Left colon (tissue), 2 donors: ENCODE measurements around the gene CD7. TPM values are rescaled to one million over a fixed set of nuclear protein-coding genes. Genes with fewer than 3 reads are reported as not detected.

Experiments used
- ATAC-seq: fragments of 200-7000 bp; cut with Tn5 transposase; one replicate; pipeline ENCODE4 v1.9.1; 2020; ENCODE audit warnings: mild to moderate bottlenecking, moderate library complexity
- DNase-seq, 2 donors: peaks; one replicate each; pipeline ENCODE4 v3.0.0-alpha.2; 2020
- intact Hi-C, 2 donors: fragments of 100-400 bp; cut with DNase I in 1 of 2; cut with micrococcal nuclease in 1 of 2; formaldehyde crosslinking; loops; one replicate each; pipeline versions ENCODE4 v1.11.2 to v1.14.0; 2022; cut with DNase I, micrococcal nuclease
- total RNA-seq, 2 donors: library from RNA; stranded (reverse); fragmentation: NEBNext Ultra II Directional; extraction: Animal tissue kit (Norgen Biotek cat#: 25700); gene quantifications; one replicate each; pipeline ENCODE4 v1.2.1, GENCODE V29; 2021
- donor health status: DM: no; HTN: no; CAD: no.
- donor health status: DM: yes; HTN: yes; CAD: no.

Gene CD7
- total RNA-seq, 2 donors from 2014 or later, result 5.2 to 10.0 TPM

DNA sequence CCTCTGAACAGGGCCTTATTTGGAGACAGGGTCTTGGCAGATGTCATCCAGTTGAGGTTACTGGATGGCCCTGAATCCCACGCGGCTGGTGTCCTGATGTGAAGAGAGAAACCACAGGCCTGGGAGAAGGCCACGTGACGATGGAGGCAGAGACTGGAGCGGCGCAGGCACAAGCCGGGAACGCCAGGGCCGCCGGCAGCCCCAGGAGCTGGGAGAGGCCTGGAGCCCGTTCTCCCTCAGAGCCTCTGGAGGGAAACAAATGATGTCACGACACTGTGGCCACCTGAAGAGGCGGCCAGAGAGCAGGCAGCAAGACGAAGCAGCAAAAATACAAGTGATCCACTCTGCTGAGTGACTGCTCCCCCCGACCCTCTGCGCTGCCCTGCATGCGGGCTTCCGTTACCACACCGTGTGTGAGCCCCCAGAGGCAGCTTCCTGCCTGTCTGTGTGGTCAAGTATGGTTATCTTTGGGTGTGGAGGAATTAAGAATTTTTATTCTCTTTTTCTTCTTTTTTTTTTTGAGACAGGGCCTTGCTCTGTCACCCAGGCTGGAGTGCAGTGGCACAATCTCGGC is 11.6 kb downstream of the CD7 start:
- no peak for DNase-seq
- intact Hi-C loops, result no loop called here
- ATAC-seq, result no peak

DNA sequence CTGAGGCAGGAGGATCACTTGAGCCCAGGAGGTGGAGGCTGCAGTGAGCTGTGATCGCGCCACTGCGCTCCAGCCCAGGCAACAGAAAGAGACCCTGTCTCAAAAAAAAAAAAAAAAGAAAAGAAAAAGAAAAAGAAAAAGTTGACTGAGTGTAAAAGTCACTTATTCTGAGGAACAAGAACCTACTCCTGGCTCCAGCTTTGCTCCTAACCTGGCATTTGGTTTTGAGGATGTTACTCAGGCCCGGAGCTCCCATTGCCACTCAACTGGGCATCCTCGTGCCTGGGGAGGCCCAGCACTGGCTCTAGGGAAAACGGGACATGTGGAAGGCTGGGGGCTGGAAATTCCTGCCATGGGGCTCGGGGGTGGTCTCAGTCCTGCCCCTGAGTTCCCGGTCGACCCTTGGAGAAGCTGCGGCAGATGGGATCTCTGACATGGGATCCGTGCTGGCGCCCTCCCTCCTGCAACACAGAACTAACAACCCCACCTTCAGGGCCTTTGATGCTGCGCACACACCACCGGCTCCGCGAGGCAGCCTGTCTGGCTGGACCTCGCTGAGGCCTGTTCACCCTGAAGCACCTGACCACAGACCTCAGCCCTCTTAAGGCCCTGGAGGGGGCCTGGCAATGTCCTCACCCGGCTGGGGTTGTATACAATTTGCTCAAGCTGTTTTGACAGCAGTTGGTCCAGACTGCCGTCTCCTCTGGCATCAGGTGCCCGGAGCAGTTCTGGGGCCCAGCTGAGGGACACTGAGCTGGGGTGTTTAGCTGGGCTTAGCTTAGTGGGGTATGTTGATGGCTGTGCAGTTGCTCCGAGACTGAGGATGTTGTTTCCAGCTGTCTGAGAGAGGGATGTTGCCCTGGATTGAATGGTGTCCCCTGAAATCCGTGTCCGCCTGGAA is 12.3 kb downstream of the CD7 start:
- intact Hi-C loops, result no loop called here
- DNase-seq (peak in 1 of 2 donors; percentile 5), ATAC-seq (no peak)

DNA sequence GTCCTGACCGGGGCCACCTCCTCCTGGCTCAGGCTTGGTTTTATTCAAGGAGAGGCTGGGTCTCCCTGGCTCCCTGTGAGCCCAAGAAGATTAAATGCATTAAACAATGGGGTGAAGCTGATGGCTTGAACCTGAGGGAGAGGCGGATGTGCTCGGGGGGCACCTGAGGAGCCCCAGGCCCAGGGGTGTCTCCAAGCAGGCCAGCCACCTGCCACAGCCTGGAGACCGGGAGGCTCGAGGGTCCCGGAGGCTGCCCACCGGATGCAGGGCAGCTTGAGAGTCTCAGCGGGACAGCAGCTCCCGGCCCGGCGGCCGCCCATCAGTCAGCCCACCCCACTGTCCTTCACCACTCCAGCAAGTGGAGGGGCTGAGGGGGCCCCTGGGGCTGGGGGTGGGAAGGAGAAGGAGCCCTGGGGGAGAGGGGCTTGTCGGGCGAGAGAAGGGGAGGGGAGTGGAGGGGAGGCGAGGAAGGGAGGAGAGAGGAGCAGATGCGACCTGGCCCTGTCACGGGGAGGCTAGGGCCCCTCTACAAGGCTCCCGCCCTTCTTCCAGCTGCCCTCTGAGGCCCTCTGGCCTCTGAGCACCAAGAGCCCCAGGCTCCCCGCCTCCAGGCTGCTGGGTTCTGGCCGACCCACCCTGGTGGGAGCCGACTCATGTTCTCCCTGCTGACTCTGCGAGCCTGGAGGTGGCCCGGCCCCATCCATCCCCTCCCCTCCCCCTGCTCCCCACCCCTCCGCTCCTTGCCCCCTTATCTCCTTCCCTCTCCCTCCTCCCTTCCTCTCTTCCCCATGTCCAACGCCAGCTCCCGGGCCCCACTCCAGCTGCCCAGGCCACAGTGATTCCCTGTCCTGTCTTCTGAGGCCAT is 13.2 kb downstream of the CD7 start:
- intact Hi-C loops, result no loop called here
- no peak for ATAC-seq
- DNase-seq, result peak in 1 of 2 donors; percentile 6

DNA sequence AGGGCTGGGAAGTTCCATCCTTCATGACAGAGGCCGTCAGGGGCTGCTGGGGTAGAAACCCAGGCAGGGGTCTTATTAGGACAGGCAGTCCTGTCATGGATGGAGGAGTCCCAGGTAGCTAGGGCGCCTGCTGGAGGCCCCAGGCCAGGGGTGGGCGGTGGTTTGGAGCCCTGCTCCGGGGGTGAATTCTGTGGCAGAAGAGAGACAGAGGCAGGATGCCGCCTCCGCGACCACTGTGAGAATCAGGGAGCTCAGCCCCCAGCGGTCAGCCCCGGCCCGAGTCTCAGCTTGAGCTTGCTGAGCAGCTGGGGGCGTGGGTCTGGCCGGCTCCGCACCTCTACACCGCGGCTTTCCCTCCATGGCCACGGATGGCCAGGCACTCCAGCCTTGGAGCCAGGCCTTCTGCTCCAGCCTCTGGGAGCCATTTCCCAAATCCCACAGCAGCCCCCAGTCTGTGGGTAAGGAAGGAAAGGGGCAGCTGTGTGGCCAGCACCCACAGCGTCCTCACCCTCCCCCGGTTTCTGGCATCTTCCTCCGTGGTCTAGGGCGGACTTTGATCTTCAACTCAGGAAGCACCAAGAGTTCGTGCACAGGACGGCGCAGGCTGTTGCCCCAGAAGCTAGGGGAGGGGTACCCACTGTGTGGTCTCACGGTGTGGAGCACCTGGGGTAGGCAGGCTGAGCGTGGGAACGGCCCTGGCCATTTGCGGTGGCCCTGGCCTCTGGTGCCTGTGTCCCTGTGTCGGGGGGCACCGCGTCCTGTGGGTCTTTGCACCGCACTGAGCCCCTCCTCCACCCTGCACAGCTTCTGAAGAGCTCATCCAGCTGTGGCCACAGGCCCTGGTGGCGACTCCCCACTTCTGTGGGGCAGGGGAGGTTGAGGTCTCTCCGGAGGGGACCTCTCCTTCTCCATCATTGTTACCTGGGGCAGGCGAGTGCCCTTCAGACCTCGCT is 14.1 kb downstream of the CD7 start:
- intact Hi-C loops, result no loop called here
- ATAC-seq (no peak), DNase-seq (peak in 1 of 2 donors; percentile 15)

DNA sequence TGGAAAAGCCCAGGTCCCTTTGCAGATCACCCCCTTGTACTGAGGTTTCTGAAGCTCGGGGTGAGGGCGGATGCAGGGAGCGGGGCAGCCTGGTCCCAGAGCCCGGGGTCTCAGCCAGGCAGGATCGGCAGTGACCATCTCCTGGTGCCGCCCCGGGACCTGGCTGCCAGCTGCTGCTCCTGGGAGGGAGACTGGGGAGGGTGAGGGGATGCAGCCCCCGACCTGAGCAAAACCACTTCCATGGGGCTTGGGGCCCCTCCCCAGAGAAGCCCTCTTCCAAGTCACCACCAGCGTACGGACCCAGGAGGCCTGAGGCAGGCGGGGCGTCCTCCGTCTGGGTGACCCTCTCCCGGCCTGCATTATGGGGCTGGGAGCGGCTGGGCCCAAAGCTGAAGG is 14.8 kb downstream of the CD7 start:
- DNase-seq, result peak in 1 of 2 donors; percentile 10
- intact Hi-C loops, result no loop called here
- no peak for ATAC-seq

DNA sequence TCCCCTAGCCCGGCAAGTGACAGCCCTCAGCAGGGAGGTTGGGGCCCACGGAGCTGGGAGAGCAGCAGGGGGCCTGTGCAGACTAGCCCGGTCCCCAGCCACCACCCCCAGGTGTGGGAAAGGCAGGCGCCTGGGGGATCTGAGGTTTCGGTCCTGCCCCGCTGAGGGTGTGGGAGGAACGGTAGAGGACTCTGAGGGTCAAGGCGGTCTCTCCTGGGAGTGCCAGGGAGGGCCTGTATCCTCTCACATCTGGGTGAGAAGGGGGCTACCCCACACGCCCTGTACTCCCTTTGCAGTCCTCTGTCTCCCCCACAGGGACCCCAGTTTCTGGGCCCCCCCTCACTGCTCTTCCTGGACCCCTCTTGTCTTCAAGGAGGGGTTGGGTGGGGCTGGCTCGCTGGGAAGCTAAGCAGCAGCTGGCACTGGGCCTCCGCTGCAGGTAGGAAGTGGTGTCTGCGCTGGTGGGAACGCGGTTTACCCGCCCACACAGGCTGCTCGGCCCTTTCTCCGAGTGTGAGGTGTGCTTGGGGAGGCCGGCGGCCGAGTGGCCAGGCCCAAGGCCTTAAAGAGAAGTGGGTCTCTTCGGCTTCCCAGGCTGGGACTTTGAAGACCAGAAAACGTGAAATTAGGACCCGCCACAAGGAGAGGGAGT is 15.4 kb downstream of the CD7 start:
- intact Hi-C loops, result no loop called here
- ATAC-seq, result no peak
- DNase-seq, result no peak

DNA sequence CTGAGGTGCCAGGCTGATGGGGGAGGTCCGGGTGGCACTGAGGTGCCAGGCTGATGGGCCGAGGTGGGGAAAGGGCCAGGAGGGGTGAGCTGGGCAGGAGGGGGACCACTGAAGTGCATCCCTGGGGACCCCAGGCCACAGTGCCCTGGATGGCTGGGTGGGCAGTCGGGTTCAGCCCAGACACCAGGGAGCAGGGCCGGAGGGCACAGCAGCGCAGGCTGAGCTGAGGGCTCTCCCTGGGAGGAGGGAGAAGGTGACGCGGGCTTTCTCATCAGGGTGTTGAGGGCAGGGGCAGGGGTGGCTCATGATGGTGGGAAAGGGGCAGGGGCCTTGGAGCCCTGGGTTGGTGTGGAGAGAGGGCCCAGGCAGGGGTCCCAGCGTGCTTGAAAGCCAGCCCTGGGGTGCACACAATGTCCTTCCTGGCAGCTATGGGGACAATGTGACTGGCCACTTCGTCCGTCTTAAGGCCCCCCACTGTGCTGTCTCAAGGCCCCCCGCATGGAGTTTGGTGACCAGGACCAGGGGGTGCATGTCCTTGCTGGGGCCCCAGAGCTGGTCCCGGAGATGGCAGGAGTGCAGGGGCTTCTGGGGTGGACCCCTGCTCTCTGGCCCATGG is 16.0 kb downstream of the CD7 start:
- intact Hi-C loops, result no loop called here
- ATAC-seq (no peak), DNase-seq (no peak)

DNA sequence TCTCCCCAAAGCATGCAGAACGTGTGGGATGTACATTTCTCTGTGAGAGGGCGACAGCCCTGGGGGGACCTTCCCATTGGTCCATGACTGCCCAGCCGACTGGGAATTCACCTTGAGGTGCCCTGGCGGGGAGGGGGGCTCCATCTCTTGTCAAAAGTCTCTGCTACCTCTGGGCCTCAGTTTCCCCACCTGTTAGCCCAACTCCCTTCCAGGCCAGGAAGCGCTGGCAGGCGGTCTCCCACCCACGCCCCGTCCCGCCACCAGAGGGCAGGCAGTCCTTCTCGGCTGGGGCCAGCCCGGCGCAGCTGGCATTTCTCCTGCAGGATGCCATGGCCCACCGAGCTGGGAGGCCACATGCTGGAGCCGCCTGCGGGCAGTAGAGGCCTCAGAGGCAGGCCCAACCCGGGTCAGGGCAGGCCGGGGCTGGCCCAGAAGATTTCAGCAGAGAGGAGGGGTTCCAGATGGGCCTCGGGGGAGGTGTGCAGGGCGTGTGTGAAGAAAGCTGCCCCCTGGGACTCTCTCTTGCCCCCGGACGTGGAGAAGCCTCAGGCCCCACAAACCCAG is 16.6 kb downstream of the CD7 start:
- ATAC-seq, result peak; percentile 21
- intact Hi-C loops, result no loop called here
- peak; percentile 69 to 85 for DNase-seq

DNA sequence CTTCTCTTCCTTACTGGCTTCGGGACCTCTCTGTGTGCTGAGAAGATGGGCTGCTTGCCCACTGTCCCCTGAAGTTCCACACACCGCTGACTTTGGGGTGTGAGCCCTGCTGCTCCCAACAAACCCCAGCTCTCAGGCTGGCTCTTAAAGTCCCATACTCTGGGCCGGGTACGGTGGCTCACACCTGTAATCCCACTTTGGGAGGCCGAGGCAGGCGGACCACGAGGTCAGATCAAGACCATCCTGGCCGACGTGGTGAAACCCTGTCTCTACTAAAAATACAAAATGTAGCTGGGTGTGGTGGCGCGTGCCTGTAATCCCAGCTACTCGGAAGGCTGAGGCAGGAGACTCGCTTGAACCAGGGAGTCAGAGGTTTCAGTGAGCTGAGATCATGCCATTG is 17.2 kb downstream of the CD7 start:
- no peak for ATAC-seq
- intact Hi-C loops, result no loop called here
- no peak for DNase-seq

DNA sequence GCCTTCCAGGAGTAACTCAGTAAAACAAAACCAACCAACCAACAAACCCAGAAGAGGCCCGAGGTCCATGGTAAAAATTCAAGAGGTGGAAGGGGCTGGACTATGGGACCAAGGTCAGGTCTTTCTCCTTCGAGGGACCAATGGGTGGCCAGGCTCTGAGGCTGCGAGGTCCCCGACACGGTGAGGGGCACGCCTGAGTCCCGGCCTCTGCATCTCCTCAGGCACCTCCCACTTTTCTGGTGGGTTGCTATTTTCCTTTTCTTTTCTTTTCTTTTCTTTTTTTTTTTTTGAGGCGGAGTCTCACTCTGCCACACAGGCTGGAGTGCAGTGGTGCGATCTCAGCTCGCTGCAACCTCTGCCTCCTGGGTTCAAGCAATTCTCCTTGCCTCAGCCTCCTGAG is 18.0 kb downstream of the CD7 start:
- ATAC-seq, result no peak
- intact Hi-C loops, result no loop called here
- DNase-seq, result no peak

DNA sequence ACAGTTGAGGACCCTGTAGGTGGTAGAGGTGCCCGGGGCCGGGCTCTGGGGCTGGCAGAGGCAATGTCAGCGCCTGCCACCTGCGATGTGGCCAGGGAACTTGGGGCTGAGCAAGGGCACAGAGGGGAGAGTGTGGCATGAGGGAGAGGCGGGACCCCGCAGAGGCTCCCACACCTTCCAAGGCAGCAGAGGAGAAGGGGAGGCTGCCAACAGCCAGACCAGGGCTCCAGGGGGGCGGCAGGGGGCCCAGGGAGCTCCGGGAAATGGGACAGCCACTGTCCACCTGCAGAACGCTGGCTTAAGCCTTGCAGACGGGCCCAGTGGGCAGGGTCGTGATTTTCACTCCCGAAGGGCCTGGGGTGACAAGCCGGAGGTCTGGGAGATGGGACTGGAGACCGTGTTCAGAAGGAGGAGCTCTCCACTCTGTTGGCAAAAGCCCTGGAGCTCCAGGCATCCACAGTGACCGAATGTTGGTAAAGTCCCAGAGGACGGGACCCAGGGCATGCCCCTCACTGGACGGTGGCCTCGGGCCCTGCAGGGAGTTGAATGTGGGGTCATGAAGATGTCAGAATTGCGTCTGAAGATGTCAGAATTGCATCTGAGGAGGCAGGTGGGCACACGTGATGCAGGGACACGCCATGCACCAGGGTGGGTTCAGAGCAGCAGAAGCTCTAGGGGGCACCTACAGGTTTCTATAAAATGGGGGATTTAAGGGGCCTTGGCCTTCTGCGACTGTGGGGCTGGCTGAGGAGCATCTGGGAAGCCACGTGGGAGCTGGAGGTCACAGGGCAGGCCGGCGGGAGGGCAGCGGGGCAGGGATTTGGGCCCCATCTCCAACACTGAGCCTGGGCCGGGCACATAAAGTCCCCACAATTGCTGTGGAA is 18.6 kb downstream of the CD7 start:
- intact Hi-C loops, result no loop called here
- ATAC-seq (no peak), DNase-seq (no peak)

DNA sequence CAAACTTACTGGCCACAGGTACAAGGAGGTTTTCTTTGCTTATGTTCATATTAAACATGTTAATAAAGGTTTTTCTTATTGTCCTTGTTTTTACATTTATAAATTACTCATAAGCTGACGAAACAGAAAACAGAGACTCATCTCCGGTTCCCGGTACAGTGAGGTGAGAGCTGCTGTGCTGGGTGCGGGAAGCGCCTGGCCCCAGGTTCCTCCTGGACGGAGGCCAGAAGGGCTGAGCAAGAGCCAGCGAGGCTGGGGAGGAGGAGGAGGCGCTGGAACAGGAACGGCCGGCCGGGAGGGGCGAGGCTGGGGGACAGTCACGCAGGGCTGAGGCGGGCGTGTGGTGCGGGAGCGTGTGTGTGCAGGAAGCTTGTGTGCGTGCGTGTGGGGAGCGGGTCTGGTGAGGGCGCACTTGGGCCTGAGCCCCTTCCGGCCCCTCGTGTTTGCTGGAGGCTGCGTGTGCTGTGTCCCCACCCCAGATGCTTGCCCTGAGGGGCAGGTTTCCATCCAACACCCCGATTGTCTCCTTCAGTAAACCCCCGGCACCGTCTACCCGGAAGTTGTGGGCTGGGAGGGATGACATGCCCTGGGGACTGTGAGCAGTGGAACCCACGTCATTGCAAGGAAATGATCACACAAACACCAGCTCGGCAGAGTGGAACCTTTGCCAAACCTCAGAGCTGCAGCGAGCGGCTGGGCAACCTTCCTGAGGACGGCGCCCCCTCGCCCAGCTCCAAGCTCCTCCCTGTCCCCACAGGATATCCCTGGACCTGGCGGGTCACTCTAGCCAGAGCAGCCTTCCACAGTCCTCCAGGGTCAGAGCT is 19.5 kb downstream of the CD7 start:
- intact Hi-C loops, result no loop called here
- ATAC-seq (peak; percentile 71), DNase-seq (peak; percentile 94 to 95)

DNA sequence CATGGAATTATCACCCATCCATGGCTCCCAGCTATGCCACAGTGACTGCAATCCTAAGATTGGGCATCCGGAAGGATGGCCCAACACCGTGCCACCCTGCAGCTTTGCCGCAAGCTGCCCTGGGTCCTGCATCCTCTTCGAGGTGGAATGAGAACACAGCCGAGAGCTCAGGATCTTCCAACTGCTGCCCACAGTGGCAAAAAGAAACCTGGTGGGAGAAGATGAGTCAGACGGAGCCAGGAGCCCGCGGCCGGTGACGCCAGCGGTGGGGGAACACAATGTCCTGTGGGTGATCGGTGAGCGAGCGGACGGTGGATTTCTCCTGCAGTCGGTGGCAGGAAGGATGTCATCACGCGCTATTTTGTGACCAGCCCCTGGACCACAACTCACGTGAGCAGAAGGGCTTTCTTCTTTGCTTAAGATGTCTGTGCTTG is 20.1 kb downstream of the CD7 start:
- no peak for ATAC-seq
- intact Hi-C loops, result no loop called here
- peak; percentile 79 to 92 for DNase-seq

DNA sequence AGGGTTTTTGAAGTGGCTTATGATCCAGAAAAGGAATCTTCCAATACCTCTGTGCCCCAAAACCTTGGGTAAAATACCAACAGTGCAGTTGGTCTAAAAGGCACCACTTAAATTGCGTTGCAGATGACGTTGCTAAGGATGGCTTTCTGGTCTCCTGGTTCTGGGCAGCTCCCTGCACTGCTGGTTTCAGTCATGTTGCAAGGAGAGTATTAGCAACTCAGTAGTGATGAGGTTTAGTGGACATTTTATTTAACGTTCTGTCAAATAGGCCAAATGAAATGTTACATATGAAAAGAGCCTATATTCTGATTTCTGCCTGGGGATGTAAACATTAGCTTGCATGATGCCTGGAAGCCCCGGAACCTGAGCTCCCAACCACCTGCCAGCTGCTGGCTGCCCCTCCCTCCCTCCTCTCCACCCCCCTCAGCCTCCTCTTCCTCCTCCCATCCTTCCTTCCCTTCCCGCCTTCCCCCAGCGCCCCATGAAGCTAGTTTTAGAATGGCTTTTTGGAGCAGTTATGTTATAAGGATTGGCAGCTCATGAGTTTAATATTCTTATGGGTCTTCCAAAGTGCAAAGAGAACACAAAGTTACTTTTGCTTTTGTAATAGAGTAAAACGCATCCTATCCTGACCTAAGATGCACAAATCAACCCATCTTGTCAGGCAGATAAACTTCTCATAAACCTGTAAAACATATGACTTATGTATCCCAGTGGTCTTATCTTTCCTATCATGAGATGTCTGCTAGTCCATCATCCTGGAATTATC is 20.7 kb downstream of the CD7 start:
- ATAC-seq (no peak), DNase-seq (no peak)
- intact Hi-C loops, result no loop called here

DNA sequence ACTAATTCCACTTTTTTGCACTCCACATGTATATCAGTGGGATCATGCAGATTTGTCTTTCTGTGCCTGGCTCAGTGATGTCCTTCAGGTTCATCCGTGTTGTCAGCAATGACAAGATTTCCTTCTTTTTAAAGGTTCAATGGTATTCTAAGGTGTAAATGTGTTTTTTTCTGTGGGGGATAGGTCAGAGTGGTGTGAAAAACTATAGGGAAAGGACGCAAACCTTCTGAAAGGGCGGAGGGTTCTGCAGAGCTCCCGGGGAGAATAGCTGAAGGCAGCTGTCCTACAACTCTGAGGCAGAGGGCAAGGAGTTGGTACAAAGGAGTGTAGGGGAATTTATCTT is 22.0 kb downstream of the CD7 start:
- intact Hi-C loops, result no loop called here
- ATAC-seq, result peak; percentile 9
- DNase-seq, result no peak
